Measurements from ENCODE around the gene FHL2. TPM values are rescaled to one million over a fixed set of nuclear protein-coding genes. Genes with fewer than 3 reads are reported as not detected.

The FHL2 gene
- total RNA-seq, 1 experiment from 2014 or later = 21.1 TPM

- no peak for TF ChIP-seq AR (CRISPR knock-in tag; IDR thresholded peaks at IDR 0.05)
- peak; percentile 84; the same call in 1 of the 2 replicates for TF ChIP-seq JUN (CRISPR knock-in tag; IDR thresholded peaks at IDR 0.05)
- 0 out of 2 replicates have a peak, but pooled peaks have one; percentile 38 for TF ChIP-seq ZNF416 (CRISPR knock-in tag; IDR thresholded peaks at IDR 0.05)
Measured at GRCh38 chr2:105398336-105399206, at the start of gene FHL2 (continued).

GRCh38 chr2:105447476-105447875 lies 48.6 kb upstream of the FHL2 start:
- POLR2A ChIA-PET = no interaction called here
- H3K4me1 Mint-ChIP-seq = peaks cover 10% of the 10 kb centered on the region
- DNase-seq (ENCODE audit: low spot score) (no peak), ATAC-seq (no peak)
- TF ChIP-seq E2F1 (CRISPR knock-in tag; IDR thresholded peaks at IDR 0.05) (no peak), GRHL2 (CRISPR knock-in tag; IDR thresholded peaks at IDR 0.05; ENCODE audit: insufficient replicate concordance, severe bottlenecking) (no peak), ETV6 (CRISPR knock-in tag; IDR thresholded peaks at IDR 0.05) (no peak), IRF1 (CRISPR knock-in tag; IDR thresholded peaks at IDR 0.05) (no peak), SP1 (CRISPR knock-in tag; conservative IDR thresholded peaks at IDR 0.05) (no peak), CDX4 (CRISPR knock-in tag; IDR thresholded peaks at IDR 0.05; ENCODE audit: borderline replicate concordance) (no peak), ERG (CRISPR knock-in tag; IDR thresholded peaks at IDR 0.05) (no peak), ESRRA (CRISPR knock-in tag; IDR thresholded peaks at IDR 0.05; ENCODE audit: borderline replicate concordance) (no peak), AFF4 (CRISPR knock-in tag; IDR thresholded peaks at IDR 0.05; ENCODE audit: borderline replicate concordance) (no peak), JUN (CRISPR knock-in tag; IDR thresholded peaks at IDR 0.05) (no peak), NR2C2 (CRISPR knock-in tag; IDR thresholded peaks at IDR 0.05) (no peak), MXD4 (CRISPR knock-in tag; IDR thresholded peaks at IDR 0.05; ENCODE audit: borderline replicate concordance) (no peak), FOXP4 (CRISPR knock-in tag; IDR thresholded peaks at IDR 0.05) (no peak), ZNF396 (CRISPR knock-in tag; IDR thresholded peaks at IDR 0.05; ENCODE audit: borderline replicate concordance) (no peak)
- H3K27me3 Mint-ChIP-seq (ENCODE audit: low read depth) = no peaks in the 10 kb centered on the region; the same call in 1 of the 2 replicates
- H3K27ac Mint-ChIP-seq = no peak overlapping the region
- CTCF ChIA-PET = no interaction called here
- no peak overlapping the region for H3K4me3 Mint-ChIP-seq
- H3K36me3 Mint-ChIP-seq = no peaks in the 10 kb centered on the region
- no peaks in the 10 kb centered on the region for H3K9me3 Mint-ChIP-seq

All from WTC11 (cell line).